GM19452 (cell line): ENCODE measurements around the gene KRT4.
"Not testable (repeated sequence)": the region's sequence is repeated elsewhere in the genome, so short reads cannot be mapped to it uniquely, and the experiment has no call there.

Source experiments
- ATAC-seq: cut with Tn5 transposase; IDR thresholded peaks from one replicate; pipeline ENCODE4 v1.9.1; 2021; ENCODE audit not compliant: unreplicated experiment

Gene KRT4

DNA sequence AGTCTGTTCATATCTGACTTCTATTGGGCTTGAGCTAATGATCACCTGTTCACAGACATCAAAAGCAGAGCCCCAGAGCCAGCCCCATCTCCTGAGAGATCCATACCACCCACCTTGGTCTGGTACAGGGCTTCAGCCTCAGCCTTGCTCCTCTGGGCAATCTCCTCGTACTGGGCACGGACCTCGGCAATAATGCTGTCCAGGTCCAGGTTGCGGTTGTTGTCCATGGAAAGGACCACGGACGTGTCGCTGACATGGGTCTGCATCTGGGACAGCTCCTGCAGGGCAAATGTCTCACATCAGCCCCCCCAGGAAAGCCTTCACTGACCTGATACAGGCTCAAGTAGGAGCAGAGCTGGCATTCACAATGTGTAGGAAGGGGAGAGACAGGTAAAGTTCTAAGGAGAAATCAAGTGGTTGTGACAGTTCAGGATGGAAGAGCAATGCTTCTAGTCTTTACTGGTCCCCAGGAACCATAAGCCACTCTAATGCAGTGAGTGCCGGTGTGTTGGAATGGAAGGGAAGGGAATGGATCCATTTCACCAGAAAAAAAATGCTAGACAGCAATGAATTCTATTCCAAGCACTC lies 5.2 kb downstream of the KRT4 start:
- ATAC-seq = no peak

DNA sequence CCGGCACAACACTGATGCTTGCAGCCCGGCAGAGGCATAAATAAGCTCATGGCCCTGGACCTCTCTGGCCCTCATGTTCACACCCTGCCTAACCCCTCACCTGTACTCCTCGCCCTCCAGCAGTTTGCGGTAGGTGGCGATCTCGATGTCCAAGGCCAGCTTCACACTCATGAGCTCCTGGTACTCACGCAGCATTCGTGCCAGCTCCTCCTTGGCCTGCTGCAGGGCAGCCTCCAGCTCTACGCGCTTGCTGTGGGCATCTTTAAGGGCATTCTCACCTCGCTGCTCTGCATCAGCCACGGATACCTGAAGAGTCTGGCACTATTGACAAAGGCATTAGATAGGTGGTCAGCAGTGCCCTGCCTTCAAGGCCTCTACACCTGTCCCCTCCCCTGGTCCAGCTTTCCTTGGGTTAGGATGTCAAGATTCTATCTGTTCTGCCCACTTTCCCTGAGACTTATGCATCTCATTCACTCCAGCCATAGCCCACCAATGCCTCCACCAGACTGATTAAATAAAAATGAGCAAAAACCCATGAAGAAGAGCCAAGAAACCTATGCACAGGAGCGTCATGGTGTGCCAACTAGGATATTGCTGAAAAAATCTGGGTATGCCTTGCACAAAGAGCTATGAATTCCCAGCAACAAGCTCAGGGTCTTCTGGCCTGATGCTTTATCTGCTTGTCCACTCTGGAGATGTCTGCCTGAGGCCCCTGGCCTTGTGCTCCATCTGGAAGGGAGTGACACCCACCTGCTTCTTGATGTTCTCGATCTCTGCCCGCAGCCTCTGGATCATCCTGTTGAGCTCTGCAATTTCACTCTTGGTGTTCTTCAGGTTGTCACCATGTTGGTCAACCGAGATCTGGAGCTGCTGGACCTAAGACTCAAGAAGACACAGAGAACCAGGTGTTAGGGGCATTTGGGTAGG lies 6.1 kb downstream of the KRT4 start:
- no peak for ATAC-seq

DNA sequence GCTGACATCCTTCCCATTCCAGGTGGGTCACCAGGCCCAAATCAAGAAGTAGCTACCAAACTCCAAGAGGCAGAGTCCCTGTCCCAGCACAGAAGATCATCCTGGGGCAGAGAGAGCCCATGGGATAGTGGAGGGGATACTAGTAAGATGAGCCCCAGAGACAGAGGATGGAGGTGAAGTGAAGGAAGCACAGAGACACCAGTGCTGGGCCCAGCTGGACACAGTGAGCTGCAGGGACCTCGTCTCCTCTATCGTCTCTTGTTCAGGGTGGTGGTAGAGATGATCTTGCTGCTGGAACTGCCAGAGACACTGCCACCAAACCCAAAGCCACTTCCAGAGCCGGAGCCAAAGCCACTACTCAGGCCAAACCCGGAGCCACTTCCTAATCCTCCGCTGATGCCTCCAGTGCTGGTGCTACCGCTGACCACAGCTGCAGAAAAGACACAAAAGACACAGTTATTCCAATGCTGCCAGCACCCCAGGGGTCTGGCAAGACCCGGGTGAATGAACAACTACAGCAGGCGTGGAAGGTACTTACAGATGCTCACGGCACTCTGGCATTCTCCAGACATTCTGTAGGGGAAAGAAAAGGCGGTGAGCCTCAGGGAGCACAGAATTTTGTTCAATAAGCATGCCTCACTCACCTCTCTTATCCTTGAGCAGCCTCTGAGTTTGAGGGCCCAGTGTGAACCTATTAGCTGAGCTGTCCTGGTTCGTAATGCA lies 6.9 kb downstream of the KRT4 start:
- ATAC-seq = no peak

DNA sequence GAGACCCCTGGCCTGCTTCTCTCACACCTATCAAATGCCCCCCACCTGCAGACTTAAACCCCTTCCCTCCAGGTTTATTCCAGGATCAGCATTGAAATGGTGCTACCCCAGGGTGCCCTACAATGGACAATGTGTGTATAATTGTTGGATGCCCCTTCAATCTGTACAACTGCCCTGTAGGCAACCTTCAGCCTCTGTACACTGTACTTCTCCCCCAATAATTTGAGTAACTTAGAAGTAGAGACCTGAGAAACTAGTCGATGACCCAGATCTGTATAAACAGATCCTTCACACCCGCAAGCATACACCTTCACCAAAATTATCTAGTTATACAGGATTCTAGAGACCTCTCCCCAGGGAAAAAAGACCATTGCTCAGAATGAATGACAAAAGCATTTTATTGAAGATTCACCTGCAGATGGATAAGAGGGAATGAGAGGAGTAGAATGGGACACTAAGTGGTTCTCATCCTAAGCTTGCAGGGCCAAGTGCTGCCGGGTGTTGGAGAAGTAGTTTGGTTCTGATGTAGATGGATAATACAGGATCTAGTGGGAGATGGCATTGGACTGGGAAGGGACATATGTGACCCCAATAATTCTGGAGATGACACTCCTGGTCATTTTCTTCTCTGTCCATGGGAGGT lies 7.6 kb downstream of the KRT4 start:
- ATAC-seq = no peak

DNA sequence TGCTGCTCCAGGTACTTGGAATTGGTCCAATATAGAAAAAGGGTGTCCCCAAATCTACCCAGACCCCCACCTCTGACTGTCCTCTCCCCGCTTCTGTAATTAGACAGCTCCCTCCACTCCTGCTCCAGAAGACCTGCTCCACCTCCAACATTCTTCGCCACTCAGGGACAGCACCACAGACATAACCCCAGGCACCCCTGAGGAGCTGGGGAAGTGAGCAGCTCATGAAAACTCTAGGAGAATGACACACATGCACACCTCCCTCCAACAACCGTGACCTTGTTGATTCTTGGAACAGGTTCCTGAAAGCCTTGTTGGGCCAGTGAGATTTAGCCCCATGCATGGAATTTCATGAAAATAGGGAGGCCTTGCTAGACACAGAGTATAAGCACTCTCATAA lies 8.2 kb downstream of the KRT4 start:
- no peak for ATAC-seq

DNA sequence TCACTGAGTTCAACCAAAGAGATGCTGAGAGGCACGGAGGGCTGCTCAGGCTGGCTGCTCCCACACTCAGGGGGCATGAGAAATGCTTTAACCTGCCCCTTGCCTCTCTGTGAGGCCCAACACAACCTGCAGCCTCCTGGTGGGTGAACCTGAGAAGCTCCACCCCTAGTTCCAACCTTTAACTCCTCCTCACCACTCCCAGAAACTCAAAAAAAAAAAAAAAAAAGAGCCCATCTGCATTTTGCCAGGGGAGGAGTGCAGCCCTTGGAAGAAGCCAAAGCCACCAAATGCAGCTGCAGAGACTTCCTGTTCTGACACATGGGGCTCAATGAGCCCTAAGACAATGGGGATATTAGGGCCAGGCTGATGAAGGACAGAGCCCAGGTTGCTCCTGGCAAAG lies 8.9 kb downstream of the KRT4 start:
- no peak for ATAC-seq

DNA sequence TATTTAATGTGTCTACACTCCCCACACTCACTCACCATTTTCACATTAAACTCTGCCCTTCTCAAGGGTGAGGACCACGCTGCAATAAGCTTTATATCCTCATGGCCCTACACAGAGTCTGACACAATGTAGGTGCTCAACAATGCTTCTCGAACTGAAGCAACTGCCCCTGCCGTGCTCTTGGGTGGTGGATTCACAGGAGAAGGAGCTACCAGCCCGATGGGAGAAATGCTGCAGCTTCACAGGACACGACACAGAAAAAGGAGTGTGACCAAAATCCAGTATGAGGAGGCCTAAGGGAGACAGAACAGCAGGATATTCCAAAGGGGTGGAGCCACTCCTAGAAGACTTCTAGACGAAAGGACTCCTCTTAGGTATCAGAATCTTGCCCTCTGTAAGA lies 11.5 kb downstream of the KRT4 start:
- ATAC-seq = no peak

DNA sequence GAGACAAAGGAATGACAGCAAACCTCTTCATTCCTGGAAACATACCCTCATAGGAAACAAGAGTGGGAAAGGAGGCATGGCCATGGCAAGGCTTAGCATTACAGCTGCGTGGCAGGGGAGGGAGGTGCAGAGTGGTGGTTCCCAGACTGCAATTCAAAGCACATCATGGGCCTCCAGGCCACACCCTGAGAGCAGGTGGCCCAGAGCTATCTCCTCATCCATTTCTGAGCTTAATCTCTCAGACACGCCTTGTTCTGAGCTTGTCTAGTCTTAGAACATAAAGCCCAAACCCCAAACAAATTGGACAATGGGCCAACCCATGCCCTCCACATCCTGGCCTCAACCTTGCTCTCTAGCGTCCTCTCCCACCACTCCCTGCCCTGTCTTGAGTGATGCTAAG lies 12.1 kb downstream of the KRT4 start:
- no peak for ATAC-seq

DNA sequence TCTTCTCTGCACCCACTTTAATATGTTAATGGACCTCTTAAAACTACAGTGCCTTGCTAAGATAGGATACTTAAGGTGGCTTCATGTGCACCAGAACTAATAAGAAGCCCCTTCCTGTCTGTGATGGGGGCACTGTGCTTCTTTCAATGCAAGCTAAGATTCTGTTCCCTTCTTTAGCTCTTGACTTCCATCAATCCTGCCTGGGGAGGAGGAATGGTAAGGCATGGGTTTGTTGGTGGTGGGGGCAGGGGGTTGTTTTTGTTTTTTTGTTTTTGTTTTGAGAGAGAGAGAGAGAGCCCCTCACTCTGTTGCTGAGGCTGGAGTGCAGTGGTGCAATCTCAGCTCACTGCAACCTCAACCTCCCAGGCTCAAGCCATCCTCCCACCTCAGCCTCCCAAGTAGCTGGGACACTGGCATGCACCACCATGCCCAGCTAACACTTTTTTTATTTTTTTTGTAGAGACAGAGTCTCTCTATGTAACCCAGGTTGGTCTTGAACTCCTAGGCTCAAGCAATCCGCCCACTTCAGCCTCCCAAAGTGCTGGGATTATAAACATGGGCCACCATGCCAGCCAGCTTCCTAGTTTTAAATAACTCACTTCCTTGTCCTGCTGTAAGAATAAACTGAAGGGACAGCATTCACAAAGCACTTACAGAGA lies 13.5 kb downstream of the KRT4 start:
- no peak for ATAC-seq

DNA sequence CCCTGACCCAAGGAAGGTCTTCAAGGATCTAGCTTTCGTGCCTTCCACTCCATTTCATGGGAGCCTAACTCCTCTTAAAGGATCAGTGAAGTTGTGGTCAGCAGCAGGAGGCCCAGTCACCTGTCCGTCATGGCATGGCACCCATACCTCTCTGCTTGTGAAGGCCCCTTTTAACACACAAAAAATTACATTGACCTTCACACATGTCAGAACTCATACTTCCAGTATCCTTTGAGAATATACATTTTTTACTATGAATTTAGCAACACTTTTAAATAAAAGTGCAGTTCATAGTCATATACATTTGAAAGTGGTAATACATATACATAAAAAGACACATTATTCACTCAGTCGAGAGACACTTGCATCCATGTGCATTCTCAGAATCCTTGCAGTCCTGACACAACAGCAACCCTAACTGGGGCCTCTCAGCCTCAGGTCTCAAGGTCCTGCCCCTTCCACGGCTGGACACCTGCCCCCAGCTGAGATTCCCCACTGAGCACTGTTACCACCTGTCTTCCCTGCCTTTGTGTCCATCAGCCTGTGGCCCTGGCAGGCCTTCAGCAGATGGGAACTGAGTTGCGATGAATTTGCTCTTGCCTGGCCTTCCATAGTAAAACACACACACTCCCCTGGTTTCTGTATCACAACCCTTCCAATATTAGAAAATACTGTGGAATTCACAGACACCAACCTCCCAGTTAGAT lies 14.3 kb downstream of the KRT4 start:
- ATAC-seq = no peak

DNA sequence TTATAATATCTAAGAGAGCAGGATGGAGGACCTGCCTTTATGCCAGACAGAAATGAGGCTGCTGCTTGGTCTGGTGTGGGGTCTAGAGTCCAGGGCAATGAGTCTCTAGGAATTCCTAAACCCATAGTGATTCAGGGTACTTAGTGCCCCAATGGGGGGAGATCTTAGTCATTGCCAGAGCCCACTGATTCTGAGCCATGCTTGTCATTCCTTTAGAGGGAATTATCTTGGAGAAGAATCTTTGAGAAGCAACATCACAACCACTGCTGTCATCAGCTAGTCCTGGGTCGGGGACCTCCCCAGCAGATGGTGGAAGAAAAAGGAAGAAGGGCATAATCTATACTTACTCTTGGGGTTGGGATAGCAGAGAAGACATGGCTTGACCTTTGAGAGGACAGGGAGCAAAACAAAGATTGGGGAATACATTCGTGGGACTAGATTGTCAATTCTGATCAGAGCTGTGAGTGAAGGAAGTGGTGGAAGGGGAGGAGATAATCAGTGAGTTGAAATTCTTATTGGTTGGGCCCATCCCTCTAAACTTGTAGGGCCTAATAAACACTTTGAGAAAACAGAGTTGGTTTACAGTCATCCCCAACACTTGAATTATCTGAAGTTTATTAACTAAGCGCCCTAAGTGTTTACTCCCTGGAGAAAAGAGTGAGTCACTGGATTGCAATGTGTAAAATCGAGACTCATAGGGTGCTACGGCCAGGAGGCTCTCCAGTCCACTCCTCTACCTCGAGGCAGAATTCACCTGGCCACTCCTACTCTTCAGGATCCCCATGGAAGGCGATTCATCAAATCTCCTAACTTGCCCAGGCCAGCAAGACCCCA lies 15.0 kb downstream of the KRT4 start:
- no peak for ATAC-seq

DNA sequence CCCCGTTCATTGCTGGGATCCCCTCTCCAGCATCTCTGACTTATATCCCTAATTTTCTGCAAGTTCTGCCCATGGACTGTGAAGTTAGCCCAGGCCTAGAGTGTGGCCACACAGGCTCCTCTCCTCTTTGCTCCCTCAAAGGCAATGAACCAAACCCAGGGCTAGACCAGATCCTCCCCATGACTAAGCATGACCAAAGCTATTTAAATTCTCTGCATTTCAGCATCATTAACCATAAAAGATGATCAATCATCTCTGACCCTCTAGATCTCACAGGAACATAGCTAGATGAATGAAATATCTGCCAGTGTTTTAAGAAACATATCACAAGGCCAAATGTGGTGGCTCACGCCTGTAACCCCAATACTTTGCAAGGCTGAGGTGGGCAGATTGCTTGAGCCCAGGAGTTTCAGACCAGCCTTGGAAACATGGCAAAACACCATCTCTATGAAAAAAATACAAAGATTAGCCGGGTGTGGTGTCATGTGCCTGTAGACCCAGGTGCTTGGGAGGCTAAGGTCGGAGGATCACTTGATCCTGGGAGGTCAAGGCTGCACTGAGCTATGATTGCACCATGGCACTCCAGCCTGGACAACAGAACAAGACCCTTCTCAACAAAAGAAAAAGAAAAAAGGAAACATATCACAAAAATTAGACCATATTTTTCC lies 15.8 kb downstream of the KRT4 start:
- ATAC-seq = no peak

DNA sequence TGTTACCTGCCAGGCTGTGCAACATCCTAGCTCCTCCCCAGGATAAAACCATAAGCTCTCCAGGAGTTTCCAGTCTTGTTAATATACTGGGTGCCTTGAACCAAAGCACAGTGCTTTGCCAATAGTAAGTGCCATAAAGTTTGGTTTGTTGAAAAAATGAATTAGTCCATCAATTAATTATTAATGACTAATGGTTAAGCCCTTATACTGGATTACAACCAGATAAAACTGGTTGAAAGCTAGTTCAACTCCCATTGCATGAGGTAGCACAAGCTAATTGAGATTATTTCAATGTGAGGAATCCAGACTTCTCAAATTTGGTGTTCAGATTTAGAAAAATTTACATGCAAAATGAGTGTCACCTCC lies 16.4 kb downstream of the KRT4 start:
- no peak for ATAC-seq

DNA sequence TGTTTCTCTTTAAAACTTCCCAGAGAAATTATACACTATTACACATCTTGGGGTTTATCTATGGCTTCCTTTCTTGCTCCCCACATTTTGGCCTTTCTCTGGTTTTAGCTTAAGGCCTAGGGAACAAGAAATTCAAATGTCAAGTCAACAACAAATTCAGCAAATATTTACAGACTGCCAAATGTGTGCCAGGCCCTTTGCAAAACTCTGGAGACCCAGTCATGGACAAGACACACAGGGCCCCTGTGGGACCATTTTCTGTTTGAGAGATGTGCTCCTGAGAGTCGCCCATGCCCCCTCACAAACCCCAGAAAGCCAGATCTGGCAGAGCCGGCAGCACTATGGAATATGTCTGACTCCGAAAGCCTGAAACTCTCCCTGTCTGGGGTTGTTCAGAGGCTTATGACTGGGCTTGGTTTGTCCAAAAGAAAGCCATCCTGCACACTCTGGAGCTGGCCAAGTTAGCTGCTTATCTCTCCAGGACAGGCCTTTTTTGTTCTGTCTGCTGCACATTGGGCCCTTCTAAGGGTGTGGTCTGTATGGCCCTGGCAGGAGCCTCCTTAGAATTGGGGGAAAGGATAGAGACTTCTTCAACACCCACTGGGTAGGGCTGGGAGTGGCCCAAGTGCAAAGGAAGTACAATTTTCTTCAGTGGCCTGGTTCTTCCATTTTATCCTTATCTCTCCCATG lies 16.9 kb downstream of the KRT4 start:
- no peak for ATAC-seq

DNA sequence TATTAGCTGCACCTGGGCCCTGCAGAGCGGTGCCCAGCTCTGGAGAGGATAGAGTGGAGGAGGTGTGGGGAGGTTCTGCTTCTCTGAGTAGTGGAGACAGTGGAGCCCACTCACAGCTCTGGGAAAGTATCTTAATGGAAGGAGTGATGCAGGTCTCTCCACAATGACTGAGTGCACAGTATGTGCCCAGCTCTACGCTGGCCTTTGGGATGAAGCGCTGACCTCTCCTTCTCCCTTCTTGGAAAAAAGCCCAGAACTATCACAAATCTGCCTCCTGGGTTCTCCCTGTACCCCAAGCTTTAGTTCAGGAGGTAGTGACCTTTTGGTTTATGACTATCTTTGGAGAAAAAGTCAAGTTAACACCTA lies 17.5 kb downstream of the KRT4 start:
- ATAC-seq = no peak

DNA sequence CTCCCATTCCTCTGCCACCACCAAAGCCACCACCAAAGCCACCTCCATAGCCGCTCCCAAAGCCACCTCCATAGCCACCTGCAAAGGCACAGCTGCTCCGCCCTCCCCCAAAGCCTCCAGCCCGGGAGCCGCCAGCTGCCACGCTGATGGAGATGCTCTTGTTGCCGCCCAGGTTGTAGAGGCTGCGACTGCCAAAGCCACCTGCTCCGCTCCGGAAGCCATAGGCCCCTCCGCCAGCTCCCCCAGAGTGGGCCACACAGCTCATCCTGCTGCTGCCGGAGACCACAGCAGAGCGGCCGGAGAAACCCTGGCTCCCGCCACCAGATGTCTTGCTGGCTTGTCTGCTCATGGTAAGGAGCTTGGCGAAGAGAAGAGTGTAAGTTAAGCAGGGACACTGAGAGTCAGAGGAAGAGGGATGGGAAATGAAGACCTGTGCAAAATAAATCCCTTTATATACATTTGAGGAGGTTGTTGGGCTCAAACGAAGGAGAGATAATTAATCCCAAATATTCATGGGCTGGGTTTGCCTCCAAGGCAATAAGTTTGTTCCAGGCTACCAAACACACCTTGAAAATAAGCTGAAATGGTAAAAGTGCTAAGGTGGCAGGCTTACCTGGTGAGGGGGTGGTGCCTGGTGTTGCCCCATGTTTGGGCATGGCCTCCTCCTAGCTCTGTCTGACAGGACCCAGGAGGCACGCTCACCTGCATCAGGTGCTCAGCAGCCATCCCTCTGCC lies 18.1 kb downstream of the KRT4 start, which contains the start of gene KRT3:
Gene KRT3 (minus strand): TSS at position 424 of the 735 bp plus-strand sequence. CDS start 75 bp downstream, at position 349.
- no peak for ATAC-seq

DNA sequence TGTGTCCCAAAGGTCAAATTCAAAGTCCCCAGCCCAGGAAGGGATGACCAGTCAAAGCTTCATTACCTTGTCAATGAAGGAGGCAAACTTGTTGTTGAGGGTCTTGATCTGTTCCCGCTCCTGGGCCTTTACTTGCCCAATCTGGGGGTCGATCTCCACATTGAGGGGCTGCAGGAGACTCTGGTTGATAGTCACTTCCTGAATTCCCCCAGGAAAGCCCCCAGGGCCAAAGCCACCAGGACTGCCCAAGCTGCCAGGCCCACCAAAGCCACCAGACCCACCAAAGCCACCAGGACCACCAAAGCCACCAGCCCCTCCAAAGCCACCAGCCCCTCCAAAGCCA lies 18.6 kb downstream of the KRT4 start:
- ATAC-seq = not testable (repeated sequence)
